H1 (cell line): Measurements from ENCODE around the gene SLC27A1. TPM values are rescaled to one million over a fixed set of nuclear protein-coding genes. Genes with fewer than 3 reads are reported as not detected.

Experiments
- CTCF ChIA-PET: fragments of 300-600 bp; sonication (Branson Sonifier 250); formaldehyde crosslinking; loops from one replicate; lab custom pipeline; 2021; ENCODE audit not compliant: partially characterized antibody; lab: Charles Lee
- POLR2A ChIA-PET: fragments of 300-600 bp; sonication (Branson Sonifier 250); formaldehyde crosslinking; loops from one replicate; lab custom pipeline; 2021; ENCODE audit warnings: inconsistent platforms; ENCODE audit not compliant: partially characterized antibody; lab: Charles Lee
- DNase-seq, 2 experiments: peaks; one replicate each; pipeline versions ENCODE4 v3.0.0 to v3.0.0-alpha.2; 2010 to 2022; ENCODE audit warnings: low spot score in 2 of 2, low read depth in 1 of 2, mixed read lengths in 1 of 2
- FAIRE-seq: peaks from 2 replicates; lab custom pipeline; 2011; peaks lifted over from hg19 to GRCh38; lab: Jason Lieb, UNC
- H2AFZ ChIP-seq: 2 replicates; pipeline ENCODE4 v1.8.1; 2012; ENCODE audit warnings: low read length, inconsistent platforms
- H2AK5ac ChIP-seq: 2 replicates; pipeline ENCODE4 v1.6.1; 2013; ENCODE audit warnings: low read depth, low read length
- H2BK120ac ChIP-seq: replicated peaks from 2 replicates; pipeline ENCODE3; 2013; ENCODE audit warnings: low read depth, low read length, inconsistent platforms
- H2BK12ac ChIP-seq: 2 replicates; pipeline ENCODE4 v1.6.1; 2013; ENCODE audit warnings: low read depth, low read length
- H2BK15ac ChIP-seq: 2 replicates; pipeline ENCODE4 v1.6.1; 2013; ENCODE audit warnings: low read length
- H2BK20ac ChIP-seq: 2 replicates; pipeline ENCODE4 v1.6.1; 2013; ENCODE audit warnings: low read length
- H2BK5ac ChIP-seq: 2 replicates; pipeline ENCODE4 v1.6.1; 2013; ENCODE audit warnings: low read depth, low read length
- H3K14ac ChIP-seq: 2 replicates; pipeline ENCODE4 v1.6.1; 2013; ENCODE audit warnings: inconsistent platforms; ENCODE audit not compliant: insufficient read length
- H3K18ac ChIP-seq: 2 replicates; pipeline ENCODE4 v1.6.1; 2013; ENCODE audit warnings: low read length; ENCODE audit errors: extremely low read depth
- H3K23ac ChIP-seq: 2 replicates; pipeline ENCODE4 v1.6.1; 2013; ENCODE audit warnings: inconsistent platforms; ENCODE audit not compliant: insufficient read length
- H3K23me2 ChIP-seq: 2 replicates; pipeline ENCODE4 v1.6.1; 2013; ENCODE audit warnings: low read depth, low read length
- H3K27ac ChIP-seq: 2 replicates; pipeline ENCODE4 v1.6.1; 2011; ENCODE audit warnings: low read depth, low read length, inconsistent platforms
- H3K27me3 ChIP-seq, 4 experiments: replicated peaks in 1 of 4; 1 replicate in 1 of 4; 2 replicates in 3 of 4; pipeline versions ENCODE4 v1.6.1 to v1.8.1; 2011 to 2013; ENCODE audit warnings: low read length in 3 of 4, mild to moderate bottlenecking in 3 of 4, inconsistent platforms in 2 of 4, mixed read lengths in 2 of 4, moderate library complexity in 1 of 4; ENCODE audit not compliant: control insufficient read depth in 3 of 4, insufficient read depth in 3 of 4; ENCODE audit errors: extremely low read depth in 1 of 4
- H3K36me3 ChIP-seq, 4 experiments: 2 replicates each; pipeline versions ENCODE4 v1.6.1 to v1.8.1; 2011 to 2013; ENCODE audit warnings: mild to moderate bottlenecking in 4 of 4, low read length in 3 of 4, moderate library complexity in 2 of 4, control low read depth in 1 of 4, inconsistent platforms in 1 of 4; ENCODE audit not compliant: insufficient read depth in 4 of 4, control insufficient read depth in 2 of 4
- H3K4ac ChIP-seq: replicated peaks from 2 replicates; pipeline ENCODE3; 2013; ENCODE audit warnings: low read length, low read depth, mixed read lengths, inconsistent platforms; ENCODE audit not compliant: insufficient read length
- H3K4me1 ChIP-seq, 4 experiments: replicated peaks in 1 of 4; 1 replicate in 1 of 4; 2 replicates in 3 of 4; pipeline versions ENCODE4 v1.6.1 to v1.8.1; 2011 to 2013; ENCODE audit warnings: low read length in 3 of 4, inconsistent platforms in 2 of 4, mixed read lengths in 1 of 4; ENCODE audit not compliant: insufficient read depth in 4 of 4, control insufficient read depth in 3 of 4
- H3K4me2 ChIP-seq, 2 experiments: 2 replicates each; pipeline versions ENCODE4 v1.6.1 to v1.8.1; 2011 to 2013; ENCODE audit warnings: low read depth in 2 of 2, low read length in 2 of 2, control low read depth in 1 of 2, inconsistent platforms in 1 of 2, mild to moderate bottlenecking in 1 of 2; ENCODE audit not compliant: insufficient read depth in 1 of 2
- H3K4me3 ChIP-seq, 4 experiments: fragments of 200-600, 300-600 bp in 1 of 4; sonication (generic), shearing (Covaris generic), sonication (Bioruptor Twin) in 1 of 4; 2 replicates each; pipeline versions ENCODE4 v1.5.1 to v1.8.1; 2011 to 2016; ENCODE audit warnings: low read length in 4 of 4, low read depth in 3 of 4, control low read depth in 2 of 4, inconsistent platforms in 2 of 4, mild to moderate bottlenecking in 2 of 4, mixed read lengths in 1 of 4, moderate library complexity in 1 of 4; ENCODE audit not compliant: insufficient read depth in 2 of 4; ENCODE audit errors: extremely low read depth in 1 of 4
- H3K56ac ChIP-seq: replicated peaks from 2 replicates; pipeline ENCODE3; 2013; ENCODE audit warnings: low read depth, mild to moderate bottlenecking, mixed read lengths, low read length, inconsistent platforms; ENCODE audit not compliant: insufficient read length
- H3K79me1 ChIP-seq: 2 replicates; pipeline ENCODE4 v1.6.1; 2013; ENCODE audit warnings: low read depth, low read length, control low read depth
- H3K79me2 ChIP-seq, 2 experiments: 2 replicates each; pipeline versions ENCODE4 v1.6.1 to v1.8.1; 2012 to 2013; ENCODE audit warnings: low read length in 2 of 2, mild to moderate bottlenecking in 2 of 2, inconsistent platforms in 1 of 2; ENCODE audit not compliant: insufficient read depth in 2 of 2, control insufficient read depth in 1 of 2
- H3K9ac ChIP-seq, 4 experiments: replicated peaks in 1 of 4; 1 replicate in 1 of 4; 2 replicates in 3 of 4; pipeline versions ENCODE4 v1.6.1 to v1.8.1; 2011 to 2013; ENCODE audit warnings: low read depth in 3 of 4, low read length in 3 of 4, control low read depth in 2 of 4, mild to moderate bottlenecking in 2 of 4, moderate library complexity in 2 of 4, inconsistent platforms in 1 of 4; ENCODE audit errors: extremely low read depth in 1 of 4
- H3K9me3 ChIP-seq, 2 experiments: 2 replicates each; pipeline versions ENCODE4 v1.6.1 to v1.8.1; 2012 to 2013; ENCODE audit warnings: mild to moderate bottlenecking in 2 of 2, moderate library complexity in 2 of 2, control low read depth in 1 of 2, inconsistent platforms in 1 of 2, low read depth in 1 of 2, low read length in 1 of 2, mixed read lengths in 1 of 2; ENCODE audit not compliant: insufficient read depth in 2 of 2
- H4K20me1 ChIP-seq, 2 experiments: replicated peaks in 1 of 2; 2 replicates each; pipeline versions ENCODE3 to v1.8.1; 2011 to 2013; ENCODE audit warnings: inconsistent platforms in 2 of 2, low read length in 2 of 2, mild to moderate bottlenecking in 1 of 2; ENCODE audit not compliant: insufficient read depth in 2 of 2, control insufficient read depth in 1 of 2
- H4K5ac ChIP-seq: 2 replicates; pipeline ENCODE4 v1.6.1; 2013; ENCODE audit warnings: low read length, low read depth, mixed read lengths, inconsistent platforms; ENCODE audit not compliant: insufficient read length
- H4K8ac ChIP-seq: 2 replicates; pipeline ENCODE4 v1.8.0; 2013; ENCODE audit warnings: mild to moderate bottlenecking, moderate library complexity, low read length, inconsistent platforms; ENCODE audit not compliant: insufficient read depth; ENCODE audit errors: extremely low read depth
- H4K91ac ChIP-seq: replicated peaks from 2 replicates; pipeline ENCODE3; 2013; ENCODE audit warnings: low read length, mixed read lengths, inconsistent platforms; ENCODE audit not compliant: insufficient read length
- CEBPB ChIP-seq: IDR thresholded peaks from 2 replicates; pipeline ENCODE4 v1.6.1; 2012; ENCODE audit warnings: low read depth, low read length
- E2F6 ChIP-seq: IDR thresholded peaks from 2 replicates; pipeline ENCODE4 v1.6.1; 2012; ENCODE audit warnings: inconsistent platforms
- EGR1 ChIP-seq: IDR thresholded peaks from 2 replicates; pipeline ENCODE4 v1.6.1; 2011; ENCODE audit warnings: low read depth, low read length, borderline replicate concordance
- FOSL1 ChIP-seq: IDR thresholded peaks from 2 replicates; pipeline ENCODE4 v1.6.1; 2011; ENCODE audit warnings: mild to moderate bottlenecking, low read depth, low read length, moderate library complexity; ENCODE audit not compliant: insufficient read depth
- JUN ChIP-seq: IDR thresholded peaks from 2 replicates; pipeline ENCODE4 v1.6.1; 2011; ENCODE audit warnings: low read depth, mild to moderate bottlenecking, improper control_type of control experiment, low read length
- KDM1A ChIP-seq: fragments of 200-600, 300-600 bp; sonication (generic); IDR thresholded peaks from 2 replicates; pipeline ENCODE4 v1.7.1; 2016; ENCODE audit warnings: mild to moderate bottlenecking, low read length, borderline replicate concordance
- KDM4A ChIP-seq: IDR thresholded peaks from one replicate; pipeline ENCODE4 v1.7.1; 2012; ENCODE audit warnings: low read depth, mild to moderate bottlenecking, moderate library complexity, low read length, inconsistent platforms; ENCODE audit not compliant: severe bottlenecking
- NANOG ChIP-seq: IDR thresholded peaks from 2 replicates; pipeline ENCODE4 v1.6.1; 2011; ENCODE audit warnings: low read length, low read depth, mild to moderate bottlenecking, inconsistent platforms; ENCODE audit not compliant: insufficient read depth, poor library complexity, severe bottlenecking
- PHF8 ChIP-seq: fragments of 200-600 bp; sonication (generic); conservative IDR thresholded peaks from 2 replicates; pipeline ENCODE4 v1.7.1; 2012; ENCODE audit warnings: low read depth, mild to moderate bottlenecking, inconsistent platforms, low read length, moderate library complexity
- RAD21 ChIP-seq, 2 experiments: IDR thresholded peaks in 1 of 2; conservative IDR thresholded peaks in 1 of 2; 2 replicates each; pipeline ENCODE4 v1.6.1; 2011; ENCODE audit warnings: low read depth in 2 of 2, low read length in 2 of 2, improper control_type of control experiment in 1 of 2, inconsistent platforms in 1 of 2, mild to moderate bottlenecking in 1 of 2, moderate library complexity in 1 of 2
- RFX5 ChIP-seq: IDR thresholded peaks from 2 replicates; pipeline ENCODE4 v1.6.1; 2011; ENCODE audit warnings: low read depth, low read length, improper control_type of control experiment, borderline replicate concordance
- SP2 ChIP-seq: IDR thresholded peaks from 2 replicates; pipeline ENCODE4 v1.6.1; 2012; ENCODE audit warnings: mild to moderate bottlenecking, low read length, inconsistent platforms
- TCF12 ChIP-seq: IDR thresholded peaks from 2 replicates; pipeline ENCODE4 v1.6.1; 2011; ENCODE audit warnings: low read depth, mild to moderate bottlenecking, low read length
- WGBS, 2 experiments: shearing (Covaris generic) in 1 of 2; methylation state at CpG; one replicate each; pipeline versions ENCODE4 v1.1.6 to v1.1.7; 2013 to 2015; ENCODE audit warnings: low lambda C conversion rate in 2 of 2, mixed read lengths in 2 of 2, inconsistent platforms in 1 of 2, low coverage in 1 of 2, missing lambda C conversion rate in 1 of 2; ENCODE audit not compliant: insufficient replicate concordance in 2 of 2, insufficient coverage in 1 of 2, insufficient read length in 1 of 2; ENCODE audit errors: extremely low coverage in 1 of 2, missing lambda C conversion rate in 1 of 2; 5-methylcytosine and 5-hydroxymethylcytosine counted together
- polyA plus RNA-seq, 7 experiments: library from polyadenylated mRNA; depleted of rRNA in 3 of 7; stranded (reverse) in 5 of 7; unstranded in 2 of 7; fragments of >200 nt in 5 of 7; fragments of 200-250 nt in 2 of 7; gene quantifications; 1 replicate in 5 of 7; 2 replicates in 1 of 7; 4 replicates in 1 of 7; pipeline versions ENCODE4 v1.2.1 to v1.2.3, GENCODE V29; 2011 to 2013; ENCODE audit warnings: missing spikeins in 2 of 7, mixed read lengths in 2 of 7
- total RNA-seq: library from RNA; stranded (reverse); fragmentation: NEBNext Ultra II Directional; extraction: Animal tissue kit (Norgen Biotek cat#: 25700); gene quantifications from 2 replicates; pipeline ENCODE4 v1.2.1, GENCODE V29; 2021

The SLC27A1 gene
- total and polyA plus RNA-seq, 2 of the 8 experiments (the other 6 are each of a cell fraction or from before 2014, with no cell fraction given) = 7.5 to 9.1 TPM

- Histone ChIP-seq H3K18ac (no peak overlapping the region), H3K4me3 (no peak overlapping the region), H4K8ac (no peak overlapping the region), H3K4ac (no peak overlapping the region), H3K14ac (no peak overlapping the region), H4K20me1 (no peaks in the 10 kb centered on the region), H2AFZ (no peak overlapping the region), H3K4me2 (no peak overlapping the region), H3K23me2 (no peaks in the 10 kb centered on the region), H2BK5ac (no peak overlapping the region), H2BK12ac (no peak overlapping the region), H3K4me1 (peaks cover 0 to 5% (median 2%) of the 10 kb centered on the region in 4 experiments; a peak in 3 of 7 replicates), H4K91ac (no peak overlapping the region), H3K9ac (no peak overlapping the region), H2BK20ac (no peak overlapping the region), H3K9me3 (no peaks in the 10 kb centered on the region), H3K36me3 (no peaks in the 10 kb centered on the region), H2BK120ac (no peak overlapping the region), H3K79me1 (no peaks in the 10 kb centered on the region), H3K56ac (no peak overlapping the region), H3K27me3 (peaks cover 0 to 3% (median 0%) of the 10 kb centered on the region in 4 experiments; a peak in 1 of 7 replicates), H3K27ac (no peak overlapping the region), H4K5ac (no peak overlapping the region), H3K79me2 (no peaks in the 10 kb centered on the region), H2BK15ac (no peak overlapping the region), H2AK5ac (no peak overlapping the region), H3K23ac (no peak overlapping the region)
- WGBS, 2 experiments = 89% methylated on average over 7 of the region's 16 CpGs; no CpG with 5 or more reads in 1 of the 2 experiments
- CTCF ChIA-PET = interaction anchor here (0.6 to 1.6 kb wide), 4 partner anchors 31 to 646 kb away, joined by 3 to 7 read pairs (median 4); no protein-coding TSS in a partner anchor
- DNase-seq (no peak), FAIRE-seq (no peak)
- POLR2A ChIA-PET = interaction anchor here (0.9 to 6.8 kb wide), 2 partner anchors 11 to 14 kb away, joined by 3 to 58 read pairs; partner anchors contain the start of gene PGLS
- TF ChIP-seq E2F6 = no peak
- TF ChIP-seq KDM4A = no peak
- TF ChIP-seq SP2 = no peak
- TF ChIP-seq CEBPB = no peak
- TF ChIP-seq FOSL1 = no peak
- no peak for TF ChIP-seq KDM1A
- no peak for TF ChIP-seq RAD21 (IDR thresholded peaks at IDR 0.05 in 1 of 2, conservative IDR thresholded peaks at IDR 0.05 in 1 of 2; ENCODE audit: low read depth in 2 of 2, low read length in 2 of 2)
- no peak for TF ChIP-seq TCF12
- no peak for TF ChIP-seq PHF8
- no peak for TF ChIP-seq EGR1
- no peak for TF ChIP-seq JUN
- TF ChIP-seq NANOG = no peak
- TF ChIP-seq RFX5 = no peak
Observed at GRCh38 chr19:17526922-17527321, 56.6 kb downstream of the SLC27A1 start.
